GM21390 (cell line): ENCODE results near the gene CLUH.
A peak's percentile ranks its signal among the peaks of the same experiment; 100 is the strongest.

ENCODE experiments used
- ATAC-seq: cut with Tn5 transposase; IDR thresholded peaks from one replicate; pipeline ENCODE4 v1.9.1; 2021; ENCODE audit not compliant: unreplicated experiment

Gene CLUH

DNA sequence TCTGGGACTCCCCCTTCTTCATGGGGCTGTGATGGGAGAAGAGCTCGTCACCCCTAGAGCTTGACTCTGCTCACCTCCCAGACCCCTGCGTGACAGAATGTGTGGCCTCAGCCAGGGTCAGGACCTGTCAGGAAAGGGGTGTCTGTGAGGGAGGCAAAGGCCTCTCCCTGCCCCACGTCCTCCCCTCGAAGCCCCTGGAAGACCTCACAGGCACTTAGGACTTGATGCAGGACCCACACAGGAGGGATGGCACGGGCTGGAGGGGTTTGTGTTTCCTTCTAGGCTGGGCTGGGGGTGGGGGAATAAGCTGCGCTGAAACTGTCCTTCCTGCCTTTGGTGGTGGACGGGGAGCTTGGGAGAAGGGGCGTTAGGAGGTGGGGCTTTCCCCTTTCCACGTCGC lies 11.0 kb upstream of the CLUH start:
- ATAC-seq = no peak

DNA sequence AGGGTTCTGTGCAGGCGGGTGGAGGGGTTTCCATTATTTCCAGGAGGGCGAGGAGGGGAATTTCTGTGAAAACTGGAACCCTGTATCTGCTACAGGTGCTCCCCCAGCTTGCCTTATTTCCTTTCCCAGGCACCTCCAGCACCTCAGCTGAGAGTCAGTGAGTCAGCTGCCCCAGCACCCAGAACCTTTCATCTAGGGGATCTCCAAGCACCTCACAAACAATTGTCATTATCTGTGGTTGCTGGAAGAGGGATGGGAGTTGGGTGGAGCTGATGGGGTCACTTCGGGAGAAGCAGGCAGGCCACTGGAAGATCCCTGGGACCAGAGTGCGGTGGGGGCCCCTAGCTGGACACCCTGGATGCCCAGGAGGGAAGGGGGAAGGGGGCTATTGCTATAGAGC lies 10.0 kb upstream of the CLUH start:
- ATAC-seq = no peak

DNA sequence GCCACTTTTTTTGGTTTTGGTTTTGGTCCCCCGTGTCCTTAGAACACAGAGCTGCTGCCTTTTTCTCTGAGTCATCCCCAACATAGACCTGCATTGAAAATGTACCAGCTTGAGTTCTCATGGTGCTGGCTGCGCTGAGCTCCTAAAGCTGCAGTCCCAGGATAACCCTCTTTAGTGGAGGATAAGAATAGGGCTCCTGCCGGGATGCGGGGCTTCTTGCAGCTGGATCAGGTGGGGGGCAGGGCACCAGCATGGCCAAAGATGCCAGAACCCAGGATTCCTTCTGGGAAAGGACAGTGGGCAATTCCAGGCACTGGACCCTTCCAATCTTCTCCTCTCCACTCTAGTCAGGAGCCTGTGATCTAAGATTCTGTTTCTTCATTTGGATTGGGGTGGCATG lies 8.3 kb upstream of the CLUH start:
- ATAC-seq = no peak

DNA sequence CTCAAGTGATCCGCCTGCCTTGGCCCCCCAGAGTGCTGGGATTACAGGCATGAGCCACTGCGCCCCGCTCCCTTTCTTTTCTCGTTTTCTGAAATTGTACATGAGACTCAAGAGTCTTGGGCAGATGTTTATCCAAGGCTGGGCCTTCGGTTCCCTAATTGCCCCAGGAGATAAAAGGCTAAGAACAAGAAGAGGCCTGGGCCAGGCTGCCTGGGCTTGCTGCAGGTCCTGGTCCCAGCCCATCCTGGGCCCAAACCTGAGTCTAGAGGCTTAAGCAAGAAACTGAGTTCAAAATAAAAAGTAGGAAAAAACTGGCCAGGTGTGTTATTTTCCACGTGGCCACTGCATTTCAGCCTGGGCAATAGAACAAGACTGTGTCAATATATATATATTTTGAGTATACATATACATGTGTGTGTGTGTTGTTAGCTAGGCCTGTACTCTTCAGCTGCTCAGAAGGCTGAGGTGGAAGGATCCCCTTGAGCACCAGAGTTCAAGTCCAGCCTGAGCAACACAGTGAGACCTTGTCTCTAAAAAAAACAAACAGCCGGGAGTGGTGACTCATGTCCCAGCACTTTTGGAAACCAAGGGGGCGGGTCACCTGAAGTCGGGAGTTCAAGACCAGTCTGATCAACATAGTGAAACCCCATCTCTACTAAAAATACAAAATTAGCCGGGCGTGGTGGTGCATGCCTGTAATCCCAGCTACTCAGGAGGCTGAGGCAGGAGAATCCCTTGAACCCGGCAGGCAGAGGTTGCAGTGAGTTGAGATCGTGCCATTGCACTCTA lies 6.8 kb upstream of the CLUH start:
- no peak for ATAC-seq

DNA sequence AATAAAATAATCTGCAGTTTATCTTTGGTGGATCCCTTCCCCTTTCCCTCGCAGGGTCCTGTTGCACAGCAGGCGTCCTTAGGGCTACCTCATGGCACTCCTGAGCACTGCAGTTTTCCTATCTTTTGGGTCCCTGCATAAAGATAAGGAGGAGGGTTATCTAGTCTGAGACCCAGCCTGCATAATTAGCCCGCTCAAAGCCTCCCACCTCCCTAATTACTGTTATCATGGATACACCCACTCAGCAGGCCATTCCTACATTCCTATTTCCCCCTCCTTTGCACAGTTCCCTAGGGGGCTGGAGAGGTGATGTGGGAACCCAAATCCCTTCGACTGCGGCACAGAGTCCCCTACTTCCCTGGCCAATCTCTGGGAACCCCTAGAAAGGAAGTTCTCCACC lies 5.1 kb upstream of the CLUH start:
- ATAC-seq = no peak

DNA sequence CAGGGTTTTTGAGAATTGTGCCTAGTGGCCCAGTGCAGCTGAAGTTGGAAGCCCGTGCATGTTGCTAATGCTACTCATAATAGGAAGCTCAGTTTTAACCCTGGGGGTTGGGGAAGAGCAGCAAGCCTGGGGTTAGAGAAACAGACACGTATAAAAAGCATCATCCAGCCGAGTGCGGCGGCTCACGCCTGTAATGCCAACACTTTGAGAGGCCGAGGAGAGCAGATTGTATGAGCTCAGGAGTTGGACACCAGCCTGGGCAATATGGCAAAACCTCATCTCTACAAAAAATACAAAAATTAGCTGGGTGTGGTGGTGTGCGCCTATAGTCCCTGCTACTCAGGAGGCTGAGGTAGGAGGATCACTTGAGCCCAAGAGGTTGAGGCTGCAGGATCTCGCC lies 2.3 kb upstream of the CLUH start:
- ATAC-seq = no peak

DNA sequence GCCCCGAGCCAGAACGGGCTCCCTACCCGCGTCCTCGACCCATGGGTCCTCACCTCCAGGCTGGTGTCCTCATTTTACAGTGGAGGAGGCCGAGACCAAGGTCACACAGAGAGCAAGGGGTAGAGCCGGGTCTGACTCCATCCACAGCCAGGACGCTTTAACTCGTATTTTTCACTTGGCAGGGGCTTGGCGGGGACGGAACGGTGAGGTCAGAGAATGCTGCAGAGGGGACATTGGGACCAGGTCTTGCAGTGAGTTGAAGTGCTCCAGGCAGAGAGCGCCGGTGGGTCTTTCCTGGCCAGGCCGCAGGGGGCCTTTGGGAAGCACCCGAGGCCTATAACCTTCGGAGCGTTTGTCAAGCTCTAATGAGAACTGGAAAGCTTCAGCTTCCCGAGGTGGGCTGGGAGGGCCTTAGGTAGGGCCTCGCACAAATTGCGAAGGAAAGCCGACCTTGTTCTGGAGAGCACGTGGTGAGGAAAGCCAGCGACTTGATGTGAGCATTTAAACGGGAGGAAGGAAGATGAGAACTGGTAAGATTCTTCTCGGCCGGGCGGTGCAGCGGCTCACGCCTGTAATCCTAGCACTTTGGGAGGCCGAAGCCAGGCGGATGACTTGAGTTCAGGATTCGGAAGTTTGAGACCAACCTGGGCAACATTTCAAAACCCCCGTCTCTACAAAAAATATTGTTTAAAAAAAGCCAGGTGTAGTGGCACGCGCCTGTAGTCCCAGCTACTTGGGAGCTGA lies 908 bp upstream of the CLUH start:
- no peak for ATAC-seq

DNA sequence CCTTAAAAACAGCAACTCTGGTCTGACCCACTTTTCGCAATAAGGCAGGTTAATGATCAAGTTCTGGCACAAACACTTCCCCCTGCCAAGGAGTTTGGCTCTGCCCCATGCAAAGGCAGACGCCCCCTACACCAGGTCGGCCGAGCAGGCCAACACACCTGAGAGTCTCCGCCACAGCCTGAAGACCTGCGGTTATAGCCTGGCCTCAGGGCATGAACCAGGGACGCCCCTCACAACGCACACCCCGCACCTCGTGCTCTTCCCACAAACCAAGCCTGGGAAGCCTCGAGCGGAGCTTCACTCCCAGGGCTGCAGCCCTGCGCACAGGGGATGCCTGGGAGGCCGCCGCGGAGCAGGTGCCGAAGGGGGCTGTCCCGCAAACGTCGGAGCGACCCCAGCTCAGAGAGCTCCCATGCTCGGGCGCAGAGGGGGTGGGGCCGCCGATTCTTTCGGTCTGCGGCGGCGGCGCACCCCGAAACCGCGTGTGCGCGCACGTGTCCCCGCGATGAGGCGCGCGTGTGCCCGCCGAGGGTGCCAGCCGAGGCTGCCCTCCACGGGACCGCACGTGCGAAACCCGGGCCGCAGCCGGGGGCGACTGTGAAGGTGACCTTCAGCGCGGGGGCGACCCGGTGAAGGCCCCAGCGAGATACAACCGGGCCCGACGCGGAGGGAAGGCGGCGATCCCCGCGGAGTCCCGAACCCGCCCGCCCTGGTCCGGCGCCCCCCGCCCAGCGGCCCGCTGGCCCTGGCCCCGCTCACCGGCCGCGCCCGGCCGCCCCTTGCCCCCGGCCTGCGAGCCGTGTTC lies 559 bp downstream of the CLUH start:
- peak; percentile 24 for ATAC-seq

DNA sequence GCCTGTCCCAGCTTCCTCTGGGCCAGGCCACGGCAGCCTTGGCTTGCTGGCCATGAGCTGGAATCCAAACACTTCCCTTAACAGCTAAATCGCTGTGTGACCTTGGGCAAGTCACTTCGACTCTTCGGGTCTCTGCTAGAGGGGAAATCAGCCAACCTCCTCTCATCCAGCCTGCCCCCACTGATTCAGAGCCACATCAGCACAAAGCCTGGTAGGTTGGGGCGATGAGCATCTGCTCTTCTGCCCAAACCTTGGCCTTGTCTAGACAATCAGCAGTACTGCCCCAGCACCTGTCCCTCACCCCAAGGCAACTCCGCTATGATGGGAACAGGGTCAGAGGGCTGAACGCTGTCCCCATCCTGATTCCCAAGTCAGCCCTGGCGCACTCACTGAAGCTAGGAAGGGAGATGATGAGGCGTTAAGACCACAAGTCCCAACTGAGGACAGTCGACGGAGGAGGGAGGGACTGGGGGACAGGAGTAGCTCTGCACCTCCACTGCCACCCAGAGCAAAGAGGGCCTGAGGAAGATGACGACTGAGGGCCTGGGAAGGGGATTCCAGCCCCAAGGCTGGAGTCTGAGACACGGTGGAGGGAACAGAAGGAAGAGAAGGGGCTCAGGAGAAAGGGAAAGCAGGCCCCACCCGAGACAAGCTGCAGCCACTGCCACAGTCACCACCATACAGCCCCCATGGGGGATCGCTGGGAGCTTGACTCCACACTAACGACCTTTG lies 1.3 kb downstream of the CLUH start:
- no peak for ATAC-seq

DNA sequence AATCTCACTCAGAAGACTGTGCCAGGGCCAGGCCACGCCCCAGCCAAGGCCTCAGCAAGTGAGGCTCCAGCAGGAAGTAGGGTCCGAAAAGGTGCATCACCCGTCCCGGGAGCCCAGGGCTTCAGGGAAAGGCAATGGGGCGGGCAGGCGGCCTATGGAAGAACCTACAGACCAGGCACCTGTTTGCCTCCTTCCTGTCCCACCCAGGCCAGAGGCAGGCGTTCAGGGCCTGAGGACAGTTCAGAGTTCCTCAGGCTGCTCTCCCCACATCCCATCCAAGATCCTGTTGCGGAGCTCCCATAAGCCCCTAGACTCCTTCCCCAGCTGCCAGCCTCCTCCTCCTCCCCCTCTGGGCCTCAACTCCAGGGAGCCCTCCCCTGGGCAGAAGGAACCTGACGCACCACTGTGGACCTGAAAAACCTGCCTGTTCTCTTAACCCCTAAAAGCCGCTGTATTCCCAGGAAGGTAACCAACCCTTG lies 2.3 kb downstream of the CLUH start:
- no peak for ATAC-seq

DNA sequence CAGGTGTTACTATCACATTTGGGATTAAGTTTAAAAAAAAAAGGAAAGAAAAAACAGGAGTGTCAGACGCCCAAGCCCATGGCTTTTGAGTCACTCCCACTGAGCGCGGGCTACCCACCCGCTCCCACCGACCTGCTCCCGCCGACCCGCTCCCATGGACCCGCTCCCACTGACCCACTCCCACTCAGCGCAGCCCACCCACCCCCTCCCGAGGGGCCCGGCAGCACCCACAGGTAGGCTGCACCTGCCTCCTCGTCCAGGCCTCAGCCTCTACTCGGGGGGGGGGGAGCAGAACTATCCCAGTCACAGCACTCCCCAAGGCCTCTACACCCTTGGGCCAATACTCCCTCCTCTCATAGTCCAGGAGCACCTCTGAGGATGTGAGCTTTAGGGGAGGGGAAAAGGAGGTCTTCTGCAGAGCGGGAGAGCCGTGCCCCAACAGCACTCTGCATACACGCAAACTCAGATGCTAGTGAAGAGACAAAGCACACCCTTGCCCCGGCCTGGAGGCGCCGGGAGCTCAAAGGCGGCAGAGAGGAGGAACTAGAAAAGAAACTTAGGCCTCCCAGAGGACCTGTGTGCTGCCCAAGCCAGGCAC lies 2.9 kb downstream of the CLUH start:
- no peak for ATAC-seq

DNA sequence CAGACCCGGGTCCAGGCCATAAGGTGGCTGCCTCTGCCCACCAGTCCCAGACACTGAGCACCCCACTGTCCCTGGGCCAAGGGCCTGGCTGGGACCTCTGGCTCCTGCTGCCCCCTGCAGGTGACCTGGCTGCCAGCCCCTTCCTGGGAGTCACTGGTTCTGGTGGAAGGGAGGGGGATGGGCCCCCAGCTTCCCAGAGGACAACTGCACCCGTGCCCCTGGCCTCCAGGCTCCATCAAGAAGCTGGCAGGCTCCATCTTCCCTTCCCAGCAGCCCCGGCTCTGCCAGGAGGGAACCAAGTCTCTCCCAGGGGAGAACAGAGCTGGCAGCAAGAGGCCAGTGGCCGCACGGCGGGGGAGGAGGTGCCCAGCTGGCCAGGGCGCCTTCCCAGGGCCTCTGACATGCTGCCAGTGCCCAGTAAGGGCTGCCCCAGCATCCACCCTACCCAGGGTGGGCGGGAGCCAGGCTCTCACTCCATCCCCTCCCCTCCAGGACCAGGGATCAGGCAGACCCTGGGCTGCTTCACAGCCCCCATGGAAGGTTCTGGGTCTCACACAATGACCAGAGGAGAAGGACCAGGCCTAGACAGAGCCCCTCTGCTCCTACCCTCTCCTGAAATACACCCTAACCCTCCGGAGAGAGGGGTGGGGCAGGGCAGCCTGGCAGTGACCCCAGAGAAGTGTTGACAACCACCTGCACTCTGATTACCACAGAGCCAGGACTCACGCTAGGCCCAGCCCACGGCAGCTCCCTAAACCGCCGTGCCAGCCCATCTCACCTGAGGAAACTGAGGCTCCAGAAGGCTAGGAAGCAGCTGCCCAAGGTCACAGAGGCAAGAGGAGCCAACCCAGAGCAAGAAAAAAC lies 3.6 kb downstream of the CLUH start:
- ATAC-seq = no peak

DNA sequence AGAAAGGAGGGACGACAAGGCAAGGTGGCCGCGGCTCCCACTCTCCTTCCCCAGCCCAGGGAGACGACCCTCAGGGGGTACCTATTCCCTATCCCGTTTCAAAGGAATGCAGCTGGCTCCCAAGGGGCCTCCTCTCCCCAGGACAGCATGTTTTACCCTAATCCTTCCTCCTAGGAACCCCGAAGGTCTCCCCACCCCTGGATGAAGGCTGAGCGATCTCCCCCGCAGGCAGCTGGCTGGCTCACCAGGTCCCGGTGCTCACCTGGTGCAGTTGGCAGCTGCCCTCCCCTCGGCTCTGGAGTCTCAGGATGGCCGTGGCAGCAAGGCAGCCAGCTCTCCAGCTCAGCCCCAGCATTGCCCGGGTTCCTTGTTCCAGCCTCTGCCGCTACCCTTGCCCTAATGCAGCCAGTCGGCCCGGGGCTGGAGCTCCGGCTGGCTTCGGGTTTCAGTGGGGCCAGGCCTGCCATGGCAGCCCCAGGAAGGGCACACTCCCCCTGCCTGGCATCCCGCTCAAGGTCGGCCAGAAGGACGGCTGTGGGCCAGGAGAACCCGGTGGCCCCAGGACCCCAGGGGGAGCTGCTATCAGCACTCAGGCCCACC lies 4.6 kb downstream of the CLUH start:
- no peak for ATAC-seq

DNA sequence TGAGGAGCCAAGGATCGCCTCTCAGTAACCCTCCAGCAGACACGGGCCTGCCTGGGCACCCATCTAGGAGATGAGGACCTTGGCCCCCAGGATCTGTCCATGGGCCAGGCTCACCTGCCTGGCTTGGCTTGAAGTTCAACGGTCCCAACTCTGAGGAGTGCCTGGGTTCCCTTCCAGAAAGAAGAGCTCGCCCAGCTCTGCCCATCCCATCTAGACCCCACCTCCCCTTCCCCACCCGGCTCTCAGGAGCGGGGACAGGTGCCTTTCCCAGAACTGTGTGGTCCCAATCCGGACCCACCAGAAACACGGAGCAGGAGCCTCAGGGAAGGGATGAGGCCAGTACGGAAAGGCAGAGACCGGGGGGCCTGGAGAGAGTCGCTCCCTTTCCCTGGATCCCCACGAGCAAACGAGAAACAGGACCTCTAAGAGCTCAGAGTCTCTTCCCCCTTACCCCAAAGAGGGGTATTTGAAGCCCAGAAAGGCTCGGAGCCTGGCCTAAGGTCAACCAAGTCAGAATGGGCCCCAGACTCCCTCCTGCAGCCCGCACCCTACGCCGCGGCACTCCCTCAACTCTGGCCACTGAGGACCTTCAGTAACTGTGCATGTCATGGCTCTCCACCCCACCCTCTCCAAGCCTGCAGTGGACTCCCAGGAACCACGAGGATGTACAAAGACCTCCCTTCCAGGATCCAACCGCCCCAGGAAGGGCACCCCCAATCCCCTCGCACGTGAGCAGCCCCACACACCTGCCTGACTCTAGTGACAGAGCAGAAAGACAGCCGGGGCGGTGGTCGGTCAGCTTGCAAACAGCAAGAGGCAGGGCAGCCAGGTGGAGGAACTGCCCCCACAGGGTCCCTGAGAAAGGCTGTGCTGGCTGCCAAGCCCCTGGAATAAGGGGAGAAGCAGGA lies 5.4 kb downstream of the CLUH start:
- ATAC-seq = no peak

DNA sequence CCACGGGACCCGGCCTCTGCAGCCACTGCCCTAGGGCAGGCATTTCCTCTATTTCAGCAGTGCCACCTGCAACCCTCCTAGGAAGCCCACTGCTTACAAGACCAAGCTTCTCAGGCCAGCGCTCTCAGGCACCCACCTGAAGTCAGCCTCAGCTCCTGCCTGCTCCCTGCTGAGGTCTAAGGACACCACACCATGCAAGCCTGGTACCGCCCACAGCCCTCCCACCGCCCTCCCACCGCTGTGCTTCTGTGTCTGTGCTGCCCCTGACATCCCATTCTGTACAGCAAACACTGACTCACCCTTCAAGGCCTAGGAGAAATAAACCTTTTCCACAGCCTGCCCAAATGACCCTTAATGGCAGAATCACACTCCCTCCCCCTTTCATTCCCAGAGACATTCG lies 6.3 kb downstream of the CLUH start:
- no peak for ATAC-seq

DNA sequence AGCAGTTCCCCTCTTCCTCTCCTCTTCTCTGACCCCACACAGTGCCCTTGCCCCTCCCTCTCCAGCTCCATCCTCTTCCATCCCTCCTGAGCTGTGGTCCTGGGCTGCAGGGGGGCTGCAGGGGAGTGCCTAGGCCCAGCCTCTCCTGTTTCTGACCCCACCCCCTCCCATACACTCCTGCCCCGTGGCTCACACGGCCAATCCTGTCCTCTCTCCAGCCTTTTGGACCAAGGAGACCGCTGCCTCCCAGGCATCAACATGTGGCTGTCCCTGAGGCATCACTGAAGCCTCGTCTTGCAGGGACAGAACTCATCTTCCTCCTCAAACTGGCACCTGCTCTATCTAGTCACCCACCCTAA lies 6.7 kb downstream of the CLUH start:
- no peak for ATAC-seq

DNA sequence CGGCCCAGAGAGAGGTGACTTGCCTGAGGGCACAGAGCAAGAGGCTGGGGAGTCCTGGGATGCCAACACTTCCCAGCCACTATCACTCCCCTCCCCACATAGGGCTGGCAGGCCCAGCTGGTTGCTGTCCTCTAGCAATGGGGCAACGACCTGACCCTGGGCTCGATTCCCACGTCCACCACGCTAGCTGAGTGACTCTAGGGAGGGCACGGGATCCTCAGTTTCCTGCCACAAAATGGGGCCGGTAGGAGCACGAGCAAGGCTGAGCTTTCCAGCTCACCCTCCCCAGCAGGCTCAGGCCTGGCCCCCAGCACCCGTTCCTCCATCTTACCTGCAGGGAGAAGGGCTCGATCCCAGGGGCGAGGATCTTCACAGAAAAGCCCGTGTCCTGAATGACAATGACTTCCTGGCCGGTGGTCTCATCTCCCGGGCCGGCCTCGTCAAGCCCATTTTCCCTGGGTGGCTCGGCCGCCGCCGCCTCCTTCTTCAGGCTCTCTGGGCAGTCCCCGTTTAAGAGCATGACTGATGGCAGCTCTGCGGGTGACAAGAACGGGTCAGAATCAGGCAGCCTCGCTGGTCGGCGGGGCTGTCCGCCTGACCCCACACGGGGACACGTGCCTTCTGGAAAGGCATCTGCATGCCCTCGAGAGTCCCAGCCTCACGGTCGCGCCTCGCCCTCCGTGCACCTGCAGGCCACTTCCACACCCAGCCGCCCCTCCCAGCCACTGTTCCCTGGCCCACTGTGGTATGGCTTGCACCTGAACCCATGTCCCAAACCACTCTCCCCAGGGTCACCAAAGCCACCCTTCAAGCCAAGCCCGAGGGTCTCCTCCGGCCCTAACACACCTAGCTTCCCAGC lies 7.3 kb downstream of the CLUH start:
- ATAC-seq = no peak
